ENCODE measurements around the gene POU2AF2.
"Not testable (repeated sequence)": the region's sequence is repeated elsewhere in the genome, so short reads cannot be mapped to it uniquely, and the experiment has no call there.

POU2AF2 gene

DNA sequence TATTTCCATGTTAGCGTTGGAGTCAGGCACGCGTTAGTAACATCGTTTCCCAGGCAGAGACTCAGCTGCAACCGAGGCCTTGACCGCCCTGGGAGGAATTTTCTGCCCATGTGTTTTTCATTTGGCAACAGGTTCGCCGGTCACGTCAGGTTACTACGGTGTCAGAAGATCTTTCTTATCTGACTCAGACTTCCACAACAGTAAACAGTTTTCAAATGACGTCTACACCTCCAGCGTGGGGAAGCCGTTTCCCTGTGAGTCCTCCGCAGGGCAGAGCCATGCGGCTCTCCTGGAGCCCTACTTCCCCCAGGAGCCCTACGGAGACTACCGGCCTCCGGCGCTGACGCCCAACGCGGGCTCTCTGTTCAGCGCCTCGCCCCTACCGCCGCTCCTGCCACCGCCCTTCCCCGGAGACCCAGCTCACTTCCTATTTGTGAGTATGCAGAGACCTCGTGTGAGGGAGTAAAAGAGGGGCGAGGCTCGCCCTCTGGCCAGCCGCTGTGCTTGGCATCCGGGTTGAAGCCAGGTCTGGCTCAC is 38.5 kb downstream of the POU2AF2 start:
- Histone ChIP-seq H3K9me3 (no peaks in the 10 kb centered on the region), H3K27me3 (peaks cover 66% of the 10 kb centered on the region), H3K4me3 (ENCODE audit: low read depth, low read length) (no peak overlapping the region), H3K36me3 (no peaks in the 10 kb centered on the region), H3K4me1 (no peaks in the 10 kb centered on the region)
- peak; percentile 22 for DNase-seq
- TF ChIP-seq, protein P1, sequence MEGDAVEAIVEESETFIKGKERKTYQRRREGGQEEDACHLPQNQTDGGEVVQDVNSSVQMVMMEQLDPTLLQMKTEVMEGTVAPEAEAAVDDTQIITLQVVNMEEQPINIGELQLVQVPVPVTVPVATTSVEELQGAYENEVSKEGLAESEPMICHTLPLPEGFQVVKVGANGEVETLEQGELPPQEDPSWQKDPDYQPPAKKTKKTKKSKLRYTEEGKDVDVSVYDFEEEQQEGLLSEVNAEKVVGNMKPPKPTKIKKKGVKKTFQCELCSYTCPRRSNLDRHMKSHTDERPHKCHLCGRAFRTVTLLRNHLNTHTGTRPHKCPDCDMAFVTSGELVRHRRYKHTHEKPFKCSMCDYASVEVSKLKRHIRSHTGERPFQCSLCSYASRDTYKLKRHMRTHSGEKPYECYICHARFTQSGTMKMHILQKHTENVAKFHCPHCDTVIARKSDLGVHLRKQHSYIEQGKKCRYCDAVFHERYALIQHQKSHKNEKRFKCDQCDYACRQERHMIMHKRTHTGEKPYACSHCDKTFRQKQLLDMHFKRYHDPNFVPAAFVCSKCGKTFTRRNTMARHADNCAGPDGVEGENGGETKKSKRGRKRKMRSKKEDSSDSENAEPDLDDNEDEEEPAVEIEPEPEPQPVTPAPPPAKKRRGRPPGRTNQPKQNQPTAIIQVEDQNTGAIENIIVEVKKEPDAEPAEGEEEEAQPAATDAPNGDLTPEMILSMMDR (IDR thresholded peaks at IDR 0.05; ENCODE audit: low read depth, low read length): no peak

- Histone ChIP-seq H3K36me3 (no peaks in the 10 kb centered on the region), H3K4me1 (no peaks in the 10 kb centered on the region), H3K27me3 (peaks cover 56% of the 10 kb centered on the region), H3K9me3 (no peaks in the 10 kb centered on the region), H3K4me3 (ENCODE audit: low read depth, low read length) (no peak overlapping the region)
- TF ChIP-seq, protein P1 (IDR thresholded peaks at IDR 0.05; ENCODE audit: low read depth, low read length): no peak
- DNase-seq: no peak
These were observed 39.9 kb downstream of the POU2AF2 start for GRCh38 chr11:111285189-111286091.

GRCh38 chr11:111291764-111292163 is 46.2 kb downstream of the POU2AF2 start:
- H3K27me3 ChIP-seq: peaks cover 8% of the 10 kb centered on the region; the same call in 1 of the 2 replicates
- no peaks in the 10 kb centered on the region for H3K9me3 ChIP-seq
- no peaks in the 10 kb centered on the region for H3K36me3 ChIP-seq
- no peaks in the 10 kb centered on the region for H3K4me1 ChIP-seq
- no peak for DNase-seq
- TF ChIP-seq, protein P1 (IDR thresholded peaks at IDR 0.05; ENCODE audit: low read depth, low read length): no peak
- no peak overlapping the region for H3K4me3 ChIP-seq (ENCODE audit: low read depth, low read length)

GRCh38 chr11:111292408-111292807 is 46.9 kb downstream of the POU2AF2 start:
- not testable (repeated sequence) for H3K4me1 ChIP-seq; H3K4me3 ChIP-seq (ENCODE audit: low read depth, low read length); H3K36me3 ChIP-seq; H3K27me3 ChIP-seq; H3K9me3 ChIP-seq; DNase-seq

DNA sequence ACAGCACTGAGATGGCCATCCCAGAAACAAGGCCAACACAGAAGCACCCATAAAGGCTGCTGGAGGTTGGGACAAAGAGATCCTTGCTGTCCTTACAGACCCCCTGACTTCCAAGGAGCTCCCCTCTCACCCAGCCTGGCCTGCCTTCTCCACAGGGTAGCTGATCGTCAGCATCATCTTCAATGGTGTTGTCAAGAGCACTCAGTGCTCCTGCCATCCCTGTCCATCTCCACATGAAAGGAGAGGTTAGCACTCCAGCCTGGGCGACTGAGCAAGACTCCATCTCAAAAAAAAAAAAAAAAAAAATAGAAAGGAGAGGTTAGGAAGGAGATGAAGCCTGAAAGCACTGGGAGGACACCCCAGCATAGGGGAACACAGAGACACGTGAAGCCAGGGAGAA is 50.7 kb downstream of the POU2AF2 start:
- DNase-seq: no peak
- Histone ChIP-seq H3K36me3 (no peaks in the 10 kb centered on the region), H3K9me3 (no peaks in the 10 kb centered on the region), H3K4me1 (no peaks in the 10 kb centered on the region), H3K27me3 (peaks cover 44% of the 10 kb centered on the region), H3K4me3 (ENCODE audit: low read depth, low read length) (no peak overlapping the region)
- TF ChIP-seq, protein P1 (IDR thresholded peaks at IDR 0.05; ENCODE audit: low read depth, low read length): no peak

DNA sequence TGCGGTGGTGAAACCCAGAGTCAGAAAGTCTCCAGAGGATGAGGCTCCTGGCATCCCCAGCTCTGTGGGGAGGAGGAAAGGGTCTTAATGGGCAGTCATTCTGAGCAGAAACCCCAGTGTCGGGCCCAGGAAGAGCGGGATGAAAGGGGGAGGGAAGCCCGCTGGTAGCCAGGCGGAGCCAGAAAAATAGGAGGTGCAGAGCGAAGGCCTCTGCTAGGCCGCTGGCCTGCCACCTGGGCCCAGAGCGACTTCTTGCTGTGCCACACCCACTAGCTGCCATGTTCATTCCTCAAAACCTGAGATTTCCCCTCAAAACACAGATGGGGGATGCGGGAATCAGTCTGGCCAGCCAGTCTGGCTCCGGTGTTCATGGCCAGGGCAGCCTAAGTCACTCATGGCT is 52.2 kb downstream of the POU2AF2 start:
- no peak overlapping the region for H3K4me3 ChIP-seq (ENCODE audit: low read depth, low read length)
- no peaks in the 10 kb centered on the region for H3K9me3 ChIP-seq
- no peak for DNase-seq
- H3K4me1 ChIP-seq: no peaks in the 10 kb centered on the region
- TF ChIP-seq, protein P1 (IDR thresholded peaks at IDR 0.05; ENCODE audit: low read depth, low read length): no peak
- H3K36me3 ChIP-seq: no peaks in the 10 kb centered on the region
- H3K27me3 ChIP-seq: peaks cover 59% of the 10 kb centered on the region

Data from BE2C (cell line).